ENCODE results near the gene TTK. TPM values are rescaled to one million over a fixed set of nuclear protein-coding genes. Genes with fewer than 3 reads are reported as not detected.

Gene TTK
- total RNA-seq, 2 experiments from 2014 or later = 46.0 to 49.5 TPM

DNA sequence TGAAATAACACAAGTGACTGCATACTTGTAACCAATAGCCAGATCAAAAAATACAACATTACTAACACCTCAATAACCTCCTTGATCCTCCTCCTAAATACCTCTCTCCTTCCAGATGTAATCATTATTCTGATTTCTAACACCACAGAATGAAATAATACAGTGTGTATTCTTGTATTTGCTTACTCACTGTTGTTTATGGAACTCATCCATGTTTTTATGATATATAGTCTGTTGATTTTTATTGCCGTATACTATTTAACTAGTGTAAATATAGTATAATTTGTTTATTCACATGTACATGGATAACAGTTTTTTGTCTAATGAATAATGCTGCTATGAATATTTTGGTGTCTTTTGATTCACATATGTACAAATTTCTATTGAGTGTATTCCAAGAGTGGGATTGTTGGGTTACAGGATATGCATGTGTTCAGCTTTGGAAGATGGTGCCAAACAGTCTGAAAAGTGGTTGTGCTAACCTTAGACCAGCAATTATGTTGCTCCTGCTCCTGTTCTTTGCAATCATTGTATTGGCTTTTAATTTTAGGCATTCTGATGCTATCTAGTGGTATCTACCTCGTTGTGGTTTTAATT, 11.5 kb downstream of the TTK start:
- TF ChIP-seq, protein P1, sequence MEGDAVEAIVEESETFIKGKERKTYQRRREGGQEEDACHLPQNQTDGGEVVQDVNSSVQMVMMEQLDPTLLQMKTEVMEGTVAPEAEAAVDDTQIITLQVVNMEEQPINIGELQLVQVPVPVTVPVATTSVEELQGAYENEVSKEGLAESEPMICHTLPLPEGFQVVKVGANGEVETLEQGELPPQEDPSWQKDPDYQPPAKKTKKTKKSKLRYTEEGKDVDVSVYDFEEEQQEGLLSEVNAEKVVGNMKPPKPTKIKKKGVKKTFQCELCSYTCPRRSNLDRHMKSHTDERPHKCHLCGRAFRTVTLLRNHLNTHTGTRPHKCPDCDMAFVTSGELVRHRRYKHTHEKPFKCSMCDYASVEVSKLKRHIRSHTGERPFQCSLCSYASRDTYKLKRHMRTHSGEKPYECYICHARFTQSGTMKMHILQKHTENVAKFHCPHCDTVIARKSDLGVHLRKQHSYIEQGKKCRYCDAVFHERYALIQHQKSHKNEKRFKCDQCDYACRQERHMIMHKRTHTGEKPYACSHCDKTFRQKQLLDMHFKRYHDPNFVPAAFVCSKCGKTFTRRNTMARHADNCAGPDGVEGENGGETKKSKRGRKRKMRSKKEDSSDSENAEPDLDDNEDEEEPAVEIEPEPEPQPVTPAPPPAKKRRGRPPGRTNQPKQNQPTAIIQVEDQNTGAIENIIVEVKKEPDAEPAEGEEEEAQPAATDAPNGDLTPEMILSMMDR (conservative IDR thresholded peaks at IDR 0.05; ENCODE audit: low read length) = no peak
- H3K27ac ChIP-seq (ENCODE audit: low read depth, low read length, poor library complexity, severe bottlenecking) = no peak overlapping the region
- intact Hi-C loops (cut with micrococcal nuclease; ENCODE audit: unreplicated experiment) = no loop called here
- H3K4me2 ChIP-seq (ENCODE audit: low read length) = no peak overlapping the region
- DNase-seq (ENCODE audit: low spot score) = no peak
- H3K4me3 ChIP-seq (ENCODE audit: low read depth, low read length, poor library complexity, severe bottlenecking) = no peak overlapping the region
- H3K4me1 ChIP-seq (ENCODE audit: insufficient read depth, low read length, poor library complexity, severe bottlenecking) = no peaks in the 10 kb centered on the region
- ChIA-PET POLR2A (no interaction called here), CTCF (ENCODE audit: unreplicated experiment) (no interaction called here)
- H3K36me3 ChIP-seq (ENCODE audit: insufficient read depth, low read length) = peaks cover 94% of the 10 kb centered on the region
- no peaks in the 10 kb centered on the region for H4K20me1 ChIP-seq (ENCODE audit: insufficient read depth, low read length)
- no peaks in the 10 kb centered on the region for H3K79me2 ChIP-seq (ENCODE audit: insufficient read depth, low read depth, low read length)
- H3K9me3 ChIP-seq (ENCODE audit: low read length) = no peaks in the 10 kb centered on the region
- no TSS peak for BruUV-seq (replicated peaks)
- H2AFZ ChIP-seq (ENCODE audit: low read length) = no peak overlapping the region
- H3K9me2 ChIP-seq (ENCODE audit: insufficient read depth, low read length) = no peaks in the 10 kb centered on the region

DNA sequence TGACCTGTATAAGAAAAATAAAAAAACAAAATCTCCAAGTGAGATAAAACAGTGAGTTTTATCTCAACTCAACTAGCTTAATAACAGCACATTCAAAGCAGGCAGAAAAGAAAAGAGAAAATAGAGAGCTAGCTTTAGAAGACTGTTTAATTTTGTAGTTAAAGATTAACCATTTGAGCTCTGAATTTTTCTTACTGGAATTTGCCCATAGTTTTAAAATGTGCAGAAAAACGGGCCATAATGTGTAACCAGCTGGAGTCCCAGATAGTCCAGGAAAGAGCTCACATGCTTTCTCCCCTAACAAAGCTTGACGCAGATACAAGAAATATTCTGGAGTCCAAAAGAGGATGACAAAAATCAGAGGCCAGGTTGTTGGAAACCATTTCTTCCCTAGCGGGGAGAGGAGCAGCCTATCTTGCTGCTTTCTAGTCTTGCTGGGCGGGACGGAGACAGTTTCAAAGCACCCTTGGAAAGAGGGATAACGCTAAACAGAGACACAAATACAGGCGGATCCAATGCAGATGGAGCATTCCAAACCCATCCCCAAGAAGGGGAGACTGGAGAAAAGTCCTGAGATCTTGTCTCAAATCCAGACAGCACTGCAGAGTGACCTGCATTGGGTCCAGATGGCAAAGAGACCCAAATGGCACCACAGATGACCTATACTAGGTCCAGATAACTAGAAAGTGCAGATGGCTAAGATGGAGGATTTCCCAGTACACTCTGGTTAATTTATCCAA, 16.1 kb downstream of the TTK start:
- Histone ChIP-seq H2AFZ (ENCODE audit: low read length) (no peak overlapping the region), H3K4me2 (ENCODE audit: low read length) (no peak overlapping the region), H3K36me3 (ENCODE audit: insufficient read depth, low read length) (peaks cover 92% of the 10 kb centered on the region), H3K27ac (ENCODE audit: low read depth, low read length, poor library complexity, severe bottlenecking) (no peak overlapping the region), H3K4me1 (ENCODE audit: insufficient read depth, low read length, poor library complexity, severe bottlenecking) (no peaks in the 10 kb centered on the region), H3K9me2 (ENCODE audit: insufficient read depth, low read length) (no peaks in the 10 kb centered on the region), H3K4me3 (ENCODE audit: low read depth, low read length, poor library complexity, severe bottlenecking) (no peak overlapping the region), H3K9me3 (ENCODE audit: low read length) (no peaks in the 10 kb centered on the region), H3K79me2 (ENCODE audit: insufficient read depth, low read depth, low read length) (no peaks in the 10 kb centered on the region), H4K20me1 (ENCODE audit: insufficient read depth, low read length) (no peaks in the 10 kb centered on the region)
- ChIA-PET POLR2A (interaction anchor here (0.6 to 3.7 kb wide), 5 partner anchors 8 to 153 kb away, joined by 4 to 22 read pairs (median 5); no protein-coding TSS in a partner anchor), CTCF (ENCODE audit: unreplicated experiment) (no interaction called here)
- TF ChIP-seq, protein P1 (conservative IDR thresholded peaks at IDR 0.05; ENCODE audit: low read length) = no peak
- no peak for TF ChIP-seq EZH2phosphoT487 (IDR thresholded peaks at IDR 0.05; ENCODE audit: borderline replicate concordance, low read depth, low read length)
- no peak for DNase-seq (ENCODE audit: low spot score)
- intact Hi-C loops (cut with micrococcal nuclease; ENCODE audit: unreplicated experiment) = no loop called here
- no TSS peak for BruUV-seq (replicated peaks)

DNA sequence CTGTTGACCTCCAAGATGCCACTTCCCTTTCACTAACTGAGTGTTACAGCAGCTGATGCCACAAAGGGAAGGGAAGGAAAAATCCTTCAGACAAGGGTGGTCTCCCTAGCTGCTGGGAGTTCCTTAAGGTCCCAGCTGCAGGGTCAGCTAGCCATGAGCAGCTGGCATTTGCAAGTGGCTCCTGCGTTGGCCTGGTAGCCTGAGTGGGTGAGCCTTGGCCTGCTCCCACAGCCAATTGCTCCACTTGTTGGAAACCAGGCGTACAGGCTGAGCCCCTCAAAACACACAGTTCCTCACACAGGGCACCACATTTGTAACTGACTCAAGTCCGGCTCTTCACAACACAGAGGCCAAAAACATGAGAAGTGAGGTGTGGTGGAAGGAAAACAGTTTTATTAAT, 16.7 kb downstream of the TTK start:
- no peaks in the 10 kb centered on the region for H3K79me2 ChIP-seq (ENCODE audit: insufficient read depth, low read depth, low read length)
- no peak for TF ChIP-seq EZH2phosphoT487 (IDR thresholded peaks at IDR 0.05; ENCODE audit: borderline replicate concordance, low read depth, low read length)
- TF ChIP-seq, protein P1 (conservative IDR thresholded peaks at IDR 0.05; ENCODE audit: low read length) = no peak
- H3K9me3 ChIP-seq (ENCODE audit: low read length) = no peaks in the 10 kb centered on the region
- POLR2A ChIA-PET = interaction anchor here (0.6 kb wide), 1 partner anchor 48 kb away, joined by 3 read pairs; no protein-coding TSS in a partner anchor
- H3K4me2 ChIP-seq (ENCODE audit: low read length) = no peak overlapping the region
- H4K20me1 ChIP-seq (ENCODE audit: insufficient read depth, low read length) = no peaks in the 10 kb centered on the region
- H3K27ac ChIP-seq (ENCODE audit: low read depth, low read length, poor library complexity, severe bottlenecking) = no peak overlapping the region
- no peak for DNase-seq (ENCODE audit: low spot score)
- no peak overlapping the region for H2AFZ ChIP-seq (ENCODE audit: low read length)
- intact Hi-C loops (cut with micrococcal nuclease; ENCODE audit: unreplicated experiment) = no loop called here
- H3K9me2 ChIP-seq (ENCODE audit: insufficient read depth, low read length) = no peaks in the 10 kb centered on the region
- H3K4me1 ChIP-seq (ENCODE audit: insufficient read depth, low read length, poor library complexity, severe bottlenecking) = no peaks in the 10 kb centered on the region
- H3K36me3 ChIP-seq (ENCODE audit: insufficient read depth, low read length) = peaks cover 92% of the 10 kb centered on the region
- no peak overlapping the region for H3K4me3 ChIP-seq (ENCODE audit: low read depth, low read length, poor library complexity, severe bottlenecking)
- BruUV-seq (replicated peaks) = no TSS peak
- CTCF ChIA-PET (ENCODE audit: unreplicated experiment) = no interaction called here

Data from OCI-LY7 (cell line).